ENCODE results near the gene TOM1L1. TPM values are rescaled to one million over a fixed set of nuclear protein-coding genes. Genes with fewer than 3 reads are reported as not detected.

The TOM1L1 gene
- total RNA-seq, 1 experiment from 2014 or later, result 44.6 TPM

DNA sequence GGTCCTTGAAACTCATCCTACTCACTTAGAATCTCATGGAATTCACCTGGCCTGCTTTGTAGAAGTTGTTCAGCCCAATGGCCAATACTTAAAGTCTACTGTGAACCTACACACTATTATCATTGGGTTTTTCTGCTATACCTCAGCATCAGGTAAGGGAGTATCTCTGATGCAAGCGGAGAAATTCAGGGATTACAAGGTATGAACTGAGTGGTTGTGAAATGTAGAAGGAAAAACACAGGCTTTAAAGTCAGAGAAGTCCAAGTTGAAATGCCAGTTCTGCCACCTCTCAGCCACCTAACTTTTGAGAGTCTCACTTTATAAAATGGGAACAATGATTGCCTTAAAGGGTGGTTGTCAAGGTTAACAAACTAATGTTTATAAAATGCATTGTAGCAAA lies 36.8 kb downstream of the TOM1L1 start:
- H4K5ac ChIP-seq (ENCODE audit: insufficient read length, low read depth, low read length), result no peak overlapping the region
- no peaks in the 10 kb centered on the region for H3K9me3 Mint-ChIP-seq
- no peaks in the 10 kb centered on the region for H4K20me1 ChIP-seq (ENCODE audit: control insufficient read depth, insufficient read depth, insufficient read length)
- H3K79me1 ChIP-seq (ENCODE audit: insufficient read depth, low read depth, low read length, poor library complexity, severe bottlenecking), result no peaks in the 10 kb centered on the region
- TF ChIP-seq, protein P1, sequence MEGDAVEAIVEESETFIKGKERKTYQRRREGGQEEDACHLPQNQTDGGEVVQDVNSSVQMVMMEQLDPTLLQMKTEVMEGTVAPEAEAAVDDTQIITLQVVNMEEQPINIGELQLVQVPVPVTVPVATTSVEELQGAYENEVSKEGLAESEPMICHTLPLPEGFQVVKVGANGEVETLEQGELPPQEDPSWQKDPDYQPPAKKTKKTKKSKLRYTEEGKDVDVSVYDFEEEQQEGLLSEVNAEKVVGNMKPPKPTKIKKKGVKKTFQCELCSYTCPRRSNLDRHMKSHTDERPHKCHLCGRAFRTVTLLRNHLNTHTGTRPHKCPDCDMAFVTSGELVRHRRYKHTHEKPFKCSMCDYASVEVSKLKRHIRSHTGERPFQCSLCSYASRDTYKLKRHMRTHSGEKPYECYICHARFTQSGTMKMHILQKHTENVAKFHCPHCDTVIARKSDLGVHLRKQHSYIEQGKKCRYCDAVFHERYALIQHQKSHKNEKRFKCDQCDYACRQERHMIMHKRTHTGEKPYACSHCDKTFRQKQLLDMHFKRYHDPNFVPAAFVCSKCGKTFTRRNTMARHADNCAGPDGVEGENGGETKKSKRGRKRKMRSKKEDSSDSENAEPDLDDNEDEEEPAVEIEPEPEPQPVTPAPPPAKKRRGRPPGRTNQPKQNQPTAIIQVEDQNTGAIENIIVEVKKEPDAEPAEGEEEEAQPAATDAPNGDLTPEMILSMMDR (conservative IDR thresholded peaks at IDR 0.05), result no peak
- no peak overlapping the region for H3K27ac Mint-ChIP-seq
- H3K4me1 Mint-ChIP-seq, result no peaks in the 10 kb centered on the region
- H3K4me1 ChIP-seq (ENCODE audit: insufficient read depth, low read length), result no peaks in the 10 kb centered on the region
- H3K9me3 ChIP-seq (ENCODE audit: control insufficient read depth, low read depth, low read length), result no peaks in the 10 kb centered on the region
- H3K18ac ChIP-seq (ENCODE audit: insufficient read length, low read depth, low read length), result no peak overlapping the region
- H3K27me3 ChIP-seq (ENCODE audit: insufficient read depth, low read length), result no peaks in the 10 kb centered on the region
- no peak overlapping the region for H3K9ac ChIP-seq (ENCODE audit: extremely low read depth, insufficient read length, low read length)
- no peak overlapping the region for H3K4ac ChIP-seq (ENCODE audit: low read depth, low read length)
- WGBS (ENCODE audit: extremely low coverage, insufficient read length, low lambda C conversion rate), result no CpG with 5 or more reads among the region's 1 CpG
- no peaks in the 10 kb centered on the region for H3K23me2 ChIP-seq (ENCODE audit: insufficient read length, low read depth, low read length, poor library complexity, severe bottlenecking)
- H2AFZ ChIP-seq (ENCODE audit: low read length), result no peak overlapping the region
- H3K56ac ChIP-seq (ENCODE audit: insufficient read length, low read depth, low read length), result no peak overlapping the region
- no peak overlapping the region for H4K91ac ChIP-seq (ENCODE audit: insufficient read length, low read depth, low read length)
- no peak overlapping the region for H3K14ac ChIP-seq (ENCODE audit: insufficient read depth, low read length)
- H3K23ac ChIP-seq (ENCODE audit: insufficient read length, low read depth, low read length), result no peak overlapping the region
- H3K36me3 Mint-ChIP-seq (ENCODE audit: insufficient read depth in 1 of 3, low read depth in 3 of 3), result peaks cover 42 to 80% (median 75%) of the 10 kb centered on the region in 3 experiments
- no peak overlapping the region for H2BK12ac ChIP-seq (ENCODE audit: insufficient read length, low read depth, low read length)
- no peaks in the 10 kb centered on the region for H3K27me3 Mint-ChIP-seq (ENCODE audit: low read depth)
- H2BK15ac ChIP-seq (ENCODE audit: low read depth, low read length), result no peak overlapping the region
- H2BK5ac ChIP-seq (ENCODE audit: insufficient read length, low read length), result no peak overlapping the region
- H3K4me2 ChIP-seq (ENCODE audit: insufficient read depth, insufficient read length, low read length), result no peak overlapping the region
- no peak overlapping the region for H3K4me3 Mint-ChIP-seq
- no peak overlapping the region for H3K27ac ChIP-seq (ENCODE audit: insufficient read length, low read depth, low read length)
- DNase-seq, result no peak
- no peak overlapping the region for H3T11ph ChIP-seq (ENCODE audit: low read length)
- H3K79me2 ChIP-seq (ENCODE audit: insufficient read depth, low read length), result no peaks in the 10 kb centered on the region
- no peak overlapping the region for H2BK120ac ChIP-seq (ENCODE audit: low read depth, low read length, poor library complexity, severe bottlenecking)
- H4K8ac ChIP-seq (replicated peaks; ENCODE audit: insufficient read length, low read depth, low read length), result no peak overlapping the region
- H2BK20ac ChIP-seq (ENCODE audit: low read depth, low read length, poor library complexity, severe bottlenecking), result no peak overlapping the region
- no peak overlapping the region for H2AK5ac ChIP-seq (ENCODE audit: insufficient read length, low read length)
